Ectodermal cell (in vitro differentiated cells): ENCODE results near the gene TICAM2.

Source experiments
- H3K27ac ChIP-seq: 2 replicates; pipeline ENCODE4 v1.7.0; 2013; ENCODE audit warnings: mild to moderate bottlenecking, low read depth, low read length; ENCODE audit not compliant: insufficient read depth, poor library complexity, severe bottlenecking
- H3K27me3 ChIP-seq: 2 replicates; pipeline ENCODE4 v1.7.0; 2013; ENCODE audit warnings: mild to moderate bottlenecking, low read length; ENCODE audit not compliant: insufficient read depth, control insufficient read depth, poor library complexity, severe bottlenecking
- H3K36me3 ChIP-seq: one replicate; pipeline ENCODE4 v1.7.0; 2013; ENCODE audit warnings: low read length; ENCODE audit not compliant: control insufficient read depth, insufficient read depth
- H3K4me1 ChIP-seq: one replicate; pipeline ENCODE4 v1.7.0; 2013; ENCODE audit warnings: low read length; ENCODE audit not compliant: control insufficient read depth, insufficient read depth
- H3K4me3 ChIP-seq: 2 replicates; pipeline ENCODE4 v1.7.0; 2013; ENCODE audit warnings: low read depth, low read length, control low read depth; ENCODE audit not compliant: insufficient read depth
- H3K9me3 ChIP-seq: 2 replicates; pipeline ENCODE4 v1.7.0; 2013; ENCODE audit warnings: mild to moderate bottlenecking, low read length, moderate library complexity; ENCODE audit not compliant: control insufficient read depth
- WGBS, 2 experiments: methylation state at CpG; one replicate each; pipeline ENCODE4 v1.1.7; 2013; ENCODE audit warnings: missing lambda C conversion rate in 2 of 2; 5-methylcytosine and 5-hydroxymethylcytosine counted together

The TICAM2 gene

GRCh38 chr5:115575167-115576070 lies 26.9 kb downstream of the TICAM2 start:
- H3K27ac ChIP-seq: no peak overlapping the region

GRCh38 chr5:115573133-115573532 lies 29.1 kb downstream of the TICAM2 start:
- WGBS, 2 experiments: 83 to 93% methylated on average over 1 to 2 of the region's 2 CpGs
- Histone ChIP-seq H3K4me1 (no peaks in the 10 kb centered on the region), H3K36me3 (no peaks in the 10 kb centered on the region), H3K9me3 (no peaks in the 10 kb centered on the region), H3K4me3 (no peak overlapping the region), H3K27ac (no peak overlapping the region), H3K27me3 (no peaks in the 10 kb centered on the region)

More at GRCh38 chr5:115575167-115576070, 26.9 kb downstream of the TICAM2 start:
- Histone ChIP-seq H3K36me3 (no peaks in the 10 kb centered on the region), H3K4me3 (no peak overlapping the region), H3K27me3 (no peaks in the 10 kb centered on the region), H3K9me3 (no peaks in the 10 kb centered on the region), H3K4me1 (no peaks in the 10 kb centered on the region)
- 88 to 92% methylated on average over 5 of the region's 5 CpGs for WGBS, 2 experiments

- Histone ChIP-seq H3K27me3 (no peaks in the 10 kb centered on the region), H3K27ac (peak overlapping the region; percentile 47), H3K4me3 (no peak overlapping the region), H3K9me3 (no peaks in the 10 kb centered on the region), H3K4me1 (no peaks in the 10 kb centered on the region), H3K36me3 (no peaks in the 10 kb centered on the region)
- 77 to 80% methylated on average over 5 of the region's 5 CpGs for WGBS, 2 experiments
Measured at GRCh38 chr5:115571441-115571878, 30.8 kb downstream of the TICAM2 start.

GRCh38 chr5:115568668-115569067 lies 33.6 kb downstream of the TICAM2 start:
- WGBS, 2 experiments: 93 to 100% methylated on average over 1 of the region's 1 CpG
- H3K36me3 ChIP-seq: no peaks in the 10 kb centered on the region
- no peaks in the 10 kb centered on the region for H3K27me3 ChIP-seq
- H3K4me3 ChIP-seq: no peak overlapping the region
- no peaks in the 10 kb centered on the region for H3K9me3 ChIP-seq
- no peak overlapping the region for H3K27ac ChIP-seq
- no peaks in the 10 kb centered on the region for H3K4me1 ChIP-seq

- Histone ChIP-seq H3K4me1 (no peaks in the 10 kb centered on the region), H3K36me3 (no peaks in the 10 kb centered on the region), H3K4me3 (no peak overlapping the region), H3K9me3 (no peaks in the 10 kb centered on the region), H3K27ac (no peak overlapping the region), H3K27me3 (no peaks in the 10 kb centered on the region)
- WGBS, 2 experiments: 91 to 94% methylated on average over 2 of the region's 2 CpGs
Measured at GRCh38 chr5:115565233-115565632, 37.0 kb downstream of the TICAM2 start.

- 96 to 100% methylated on average over 3 of the region's 3 CpGs for WGBS, 2 experiments
- no peaks in the 10 kb centered on the region for H3K9me3 ChIP-seq
Measured at GRCh38 chr5:115561176-115561575, 41.1 kb downstream of the TICAM2 start.

GRCh38 chr5:115559524-115559923 lies 42.8 kb downstream of the TICAM2 start:
- Histone ChIP-seq H3K4me1 (no peaks in the 10 kb centered on the region), H3K27me3 (no peaks in the 10 kb centered on the region), H3K27ac (no peak overlapping the region), H3K4me3 (no peak overlapping the region), H3K36me3 (no peaks in the 10 kb centered on the region), H3K9me3 (no peaks in the 10 kb centered on the region)

More at GRCh38 chr5:115561176-115561575, 41.1 kb downstream of the TICAM2 start:
- H3K36me3 ChIP-seq: no peaks in the 10 kb centered on the region
- no peak overlapping the region for H3K4me3 ChIP-seq
- H3K27me3 ChIP-seq: no peaks in the 10 kb centered on the region
- no peak overlapping the region for H3K27ac ChIP-seq
- no peaks in the 10 kb centered on the region for H3K4me1 ChIP-seq

GRCh38 chr5:115558388-115558956 lies 43.8 kb downstream of the TICAM2 start:
- Histone ChIP-seq H3K9me3 (no peaks in the 10 kb centered on the region), H3K27me3 (no peaks in the 10 kb centered on the region), H3K27ac (no peak overlapping the region), H3K4me1 (no peaks in the 10 kb centered on the region), H3K4me3 (no peak overlapping the region), H3K36me3 (no peaks in the 10 kb centered on the region)
- 90 to 92% methylated on average over 3 to 4 of the region's 4 CpGs for WGBS, 2 experiments

GRCh38 chr5:115557667-115558387 lies 44.5 kb downstream of the TICAM2 start:
- H3K27ac ChIP-seq: no peak overlapping the region
- no peaks in the 10 kb centered on the region for H3K4me1 ChIP-seq
- 56 to 66% methylated on average over 3 of the region's 3 CpGs for WGBS, 2 experiments
- no peak overlapping the region for H3K4me3 ChIP-seq
- no peaks in the 10 kb centered on the region for H3K9me3 ChIP-seq
- no peaks in the 10 kb centered on the region for H3K27me3 ChIP-seq
- H3K36me3 ChIP-seq: no peaks in the 10 kb centered on the region

GRCh38 chr5:115556276-115556675 lies 46.0 kb downstream of the TICAM2 start:
- no peaks in the 10 kb centered on the region for H3K27me3 ChIP-seq
- H3K4me1 ChIP-seq: no peaks in the 10 kb centered on the region
- no peak overlapping the region for H3K4me3 ChIP-seq
- no peaks in the 10 kb centered on the region for H3K9me3 ChIP-seq
- no peaks in the 10 kb centered on the region for H3K36me3 ChIP-seq
- WGBS, 2 experiments: 95 to 98% methylated on average over 2 of the region's 2 CpGs
- no peak overlapping the region for H3K27ac ChIP-seq
